ENCODE results near the gene PANK4. TPM values are rescaled to one million over a fixed set of nuclear protein-coding genes. Genes with fewer than 3 reads are reported as not detected.

Gene PANK4
- total and polyA plus RNA-seq, 9 of the 15 experiments (the other 6 are each of a cell fraction or from before 2014, with no cell fraction given), result 0.93 to 55.6 (median 31.5) TPM

DNA sequence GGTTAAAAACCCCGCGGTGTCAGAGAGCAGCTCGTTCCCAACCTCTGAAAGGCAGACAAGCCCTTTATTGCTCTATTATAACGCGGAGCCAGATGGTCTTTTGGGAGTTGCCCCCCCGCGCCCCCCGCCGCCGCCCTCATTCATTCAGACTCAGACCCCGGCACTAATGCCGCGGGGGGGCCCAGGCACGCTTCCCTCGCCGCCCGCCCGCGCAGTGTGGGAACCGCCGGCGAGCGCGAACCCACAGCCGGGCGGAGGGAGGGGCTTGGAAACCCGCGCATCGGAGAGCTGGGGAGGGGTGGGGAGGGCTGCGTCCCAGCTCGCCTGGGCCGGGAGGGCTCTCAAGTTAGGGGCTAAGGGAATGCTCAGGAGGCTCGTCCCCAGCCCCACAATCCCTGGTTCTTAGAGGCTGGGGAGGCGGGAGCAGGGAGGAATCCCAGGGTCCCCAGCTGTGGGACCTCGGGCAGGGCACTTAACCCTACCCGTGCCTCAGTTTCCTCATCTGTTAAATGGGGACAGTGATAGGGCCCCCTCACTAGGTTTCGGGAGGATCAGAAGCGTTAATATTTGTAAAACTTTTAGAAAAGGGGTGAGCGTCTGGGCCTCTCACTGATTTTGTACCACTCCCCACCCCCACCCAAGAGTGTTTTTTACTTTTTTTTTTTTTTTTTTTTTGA lies 14.6 kb upstream of the PANK4 start (continued):
- TF ChIP-seq, protein P1, sequence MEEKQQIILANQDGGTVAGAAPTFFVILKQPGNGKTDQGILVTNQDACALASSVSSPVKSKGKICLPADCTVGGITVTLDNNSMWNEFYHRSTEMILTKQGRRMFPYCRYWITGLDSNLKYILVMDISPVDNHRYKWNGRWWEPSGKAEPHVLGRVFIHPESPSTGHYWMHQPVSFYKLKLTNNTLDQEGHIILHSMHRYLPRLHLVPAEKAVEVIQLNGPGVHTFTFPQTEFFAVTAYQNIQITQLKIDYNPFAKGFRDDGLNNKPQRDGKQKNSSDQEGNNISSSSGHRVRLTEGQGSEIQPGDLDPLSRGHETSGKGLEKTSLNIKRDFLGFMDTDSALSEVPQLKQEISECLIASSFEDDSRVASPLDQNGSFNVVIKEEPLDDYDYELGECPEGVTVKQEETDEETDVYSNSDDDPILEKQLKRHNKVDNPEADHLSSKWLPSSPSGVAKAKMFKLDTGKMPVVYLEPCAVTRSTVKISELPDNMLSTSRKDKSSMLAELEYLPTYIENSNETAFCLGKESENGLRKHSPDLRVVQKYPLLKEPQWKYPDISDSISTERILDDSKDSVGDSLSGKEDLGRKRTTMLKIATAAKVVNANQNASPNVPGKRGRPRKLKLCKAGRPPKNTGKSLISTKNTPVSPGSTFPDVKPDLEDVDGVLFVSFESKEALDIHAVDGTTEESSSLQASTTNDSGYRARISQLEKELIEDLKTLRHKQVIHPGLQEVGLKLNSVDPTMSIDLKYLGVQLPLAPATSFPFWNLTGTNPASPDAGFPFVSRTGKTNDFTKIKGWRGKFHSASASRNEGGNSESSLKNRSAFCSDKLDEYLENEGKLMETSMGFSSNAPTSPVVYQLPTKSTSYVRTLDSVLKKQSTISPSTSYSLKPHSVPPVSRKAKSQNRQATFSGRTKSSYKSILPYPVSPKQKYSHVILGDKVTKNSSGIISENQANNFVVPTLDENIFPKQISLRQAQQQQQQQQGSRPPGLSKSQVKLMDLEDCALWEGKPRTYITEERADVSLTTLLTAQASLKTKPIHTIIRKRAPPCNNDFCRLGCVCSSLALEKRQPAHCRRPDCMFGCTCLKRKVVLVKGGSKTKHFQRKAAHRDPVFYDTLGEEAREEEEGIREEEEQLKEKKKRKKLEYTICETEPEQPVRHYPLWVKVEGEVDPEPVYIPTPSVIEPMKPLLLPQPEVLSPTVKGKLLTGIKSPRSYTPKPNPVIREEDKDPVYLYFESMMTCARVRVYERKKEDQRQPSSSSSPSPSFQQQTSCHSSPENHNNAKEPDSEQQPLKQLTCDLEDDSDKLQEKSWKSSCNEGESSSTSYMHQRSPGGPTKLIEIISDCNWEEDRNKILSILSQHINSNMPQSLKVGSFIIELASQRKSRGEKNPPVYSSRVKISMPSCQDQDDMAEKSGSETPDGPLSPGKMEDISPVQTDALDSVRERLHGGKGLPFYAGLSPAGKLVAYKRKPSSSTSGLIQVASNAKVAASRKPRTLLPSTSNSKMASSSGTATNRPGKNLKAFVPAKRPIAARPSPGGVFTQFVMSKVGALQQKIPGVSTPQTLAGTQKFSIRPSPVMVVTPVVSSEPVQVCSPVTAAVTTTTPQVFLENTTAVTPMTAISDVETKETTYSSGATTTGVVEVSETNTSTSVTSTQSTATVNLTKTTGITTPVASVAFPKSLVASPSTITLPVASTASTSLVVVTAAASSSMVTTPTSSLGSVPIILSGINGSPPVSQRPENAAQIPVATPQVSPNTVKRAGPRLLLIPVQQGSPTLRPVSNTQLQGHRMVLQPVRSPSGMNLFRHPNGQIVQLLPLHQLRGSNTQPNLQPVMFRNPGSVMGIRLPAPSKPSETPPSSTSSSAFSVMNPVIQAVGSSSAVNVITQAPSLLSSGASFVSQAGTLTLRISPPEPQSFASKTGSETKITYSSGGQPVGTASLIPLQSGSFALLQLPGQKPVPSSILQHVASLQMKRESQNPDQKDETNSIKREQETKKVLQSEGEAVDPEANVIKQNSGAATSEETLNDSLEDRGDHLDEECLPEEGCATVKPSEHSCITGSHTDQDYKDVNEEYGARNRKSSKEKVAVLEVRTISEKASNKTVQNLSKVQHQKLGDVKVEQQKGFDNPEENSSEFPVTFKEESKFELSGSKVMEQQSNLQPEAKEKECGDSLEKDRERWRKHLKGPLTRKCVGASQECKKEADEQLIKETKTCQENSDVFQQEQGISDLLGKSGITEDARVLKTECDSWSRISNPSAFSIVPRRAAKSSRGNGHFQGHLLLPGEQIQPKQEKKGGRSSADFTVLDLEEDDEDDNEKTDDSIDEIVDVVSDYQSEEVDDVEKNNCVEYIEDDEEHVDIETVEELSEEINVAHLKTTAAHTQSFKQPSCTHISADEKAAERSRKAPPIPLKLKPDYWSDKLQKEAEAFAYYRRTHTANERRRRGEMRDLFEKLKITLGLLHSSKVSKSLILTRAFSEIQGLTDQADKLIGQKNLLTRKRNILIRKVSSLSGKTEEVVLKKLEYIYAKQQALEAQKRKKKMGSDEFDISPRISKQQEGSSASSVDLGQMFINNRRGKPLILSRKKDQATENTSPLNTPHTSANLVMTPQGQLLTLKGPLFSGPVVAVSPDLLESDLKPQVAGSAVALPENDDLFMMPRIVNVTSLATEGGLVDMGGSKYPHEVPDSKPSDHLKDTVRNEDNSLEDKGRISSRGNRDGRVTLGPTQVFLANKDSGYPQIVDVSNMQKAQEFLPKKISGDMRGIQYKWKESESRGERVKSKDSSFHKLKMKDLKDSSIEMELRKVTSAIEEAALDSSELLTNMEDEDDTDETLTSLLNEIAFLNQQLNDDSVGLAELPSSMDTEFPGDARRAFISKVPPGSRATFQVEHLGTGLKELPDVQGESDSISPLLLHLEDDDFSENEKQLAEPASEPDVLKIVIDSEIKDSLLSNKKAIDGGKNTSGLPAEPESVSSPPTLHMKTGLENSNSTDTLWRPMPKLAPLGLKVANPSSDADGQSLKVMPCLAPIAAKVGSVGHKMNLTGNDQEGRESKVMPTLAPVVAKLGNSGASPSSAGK (IDR thresholded peaks at IDR 0.05), result no peak
- 0 out of 2 replicates have a peak, but pooled peaks have one; percentile 29 for TF ChIP-seq RB1 (IDR thresholded peaks at IDR 0.05; ENCODE audit: low read depth)
- TF ChIP-seq, protein P2, sequence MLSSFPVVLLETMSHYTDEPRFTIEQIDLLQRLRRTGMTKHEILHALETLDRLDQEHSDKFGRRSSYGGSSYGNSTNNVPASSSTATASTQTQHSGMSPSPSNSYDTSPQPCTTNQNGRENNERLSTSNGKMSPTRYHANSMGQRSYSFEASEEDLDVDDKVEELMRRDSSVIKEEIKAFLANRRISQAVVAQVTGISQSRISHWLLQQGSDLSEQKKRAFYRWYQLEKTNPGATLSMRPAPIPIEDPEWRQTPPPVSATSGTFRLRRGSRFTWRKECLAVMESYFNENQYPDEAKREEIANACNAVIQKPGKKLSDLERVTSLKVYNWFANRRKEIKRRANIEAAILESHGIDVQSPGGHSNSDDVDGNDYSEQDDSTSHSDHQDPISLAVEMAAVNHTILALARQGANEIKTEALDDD (IDR thresholded peaks at IDR 0.05), result no peak
- TF ChIP-seq E2F3 (CRISPR knock-in tag; IDR thresholded peaks at IDR 0.05), result no peak
- no peak for TF ChIP-seq ZBTB1 (CRISPR knock-in tag; IDR thresholded peaks at IDR 0.05; ENCODE audit: borderline replicate concordance, low read depth)
- no peak for TF ChIP-seq MEIS2 (IDR thresholded peaks at IDR 0.05; ENCODE audit: partially characterized antibody)
- peak; percentile 63; the same call in 1 of the 2 replicates for TF ChIP-seq PTBP1 (IDR thresholded peaks at IDR 0.05; ENCODE audit: low read depth, low read length)
- peak; percentile 7 for TF ChIP-seq KDM5B (IDR thresholded peaks at IDR 0.05; ENCODE audit: insufficient replicate concordance, low read depth, low read length)
- TF ChIP-seq SMC3 (conservative IDR thresholded peaks at IDR 0.05; ENCODE audit: insufficient read depth, low read depth, low read length), result no peak
- TF ChIP-seq, protein P3, sequence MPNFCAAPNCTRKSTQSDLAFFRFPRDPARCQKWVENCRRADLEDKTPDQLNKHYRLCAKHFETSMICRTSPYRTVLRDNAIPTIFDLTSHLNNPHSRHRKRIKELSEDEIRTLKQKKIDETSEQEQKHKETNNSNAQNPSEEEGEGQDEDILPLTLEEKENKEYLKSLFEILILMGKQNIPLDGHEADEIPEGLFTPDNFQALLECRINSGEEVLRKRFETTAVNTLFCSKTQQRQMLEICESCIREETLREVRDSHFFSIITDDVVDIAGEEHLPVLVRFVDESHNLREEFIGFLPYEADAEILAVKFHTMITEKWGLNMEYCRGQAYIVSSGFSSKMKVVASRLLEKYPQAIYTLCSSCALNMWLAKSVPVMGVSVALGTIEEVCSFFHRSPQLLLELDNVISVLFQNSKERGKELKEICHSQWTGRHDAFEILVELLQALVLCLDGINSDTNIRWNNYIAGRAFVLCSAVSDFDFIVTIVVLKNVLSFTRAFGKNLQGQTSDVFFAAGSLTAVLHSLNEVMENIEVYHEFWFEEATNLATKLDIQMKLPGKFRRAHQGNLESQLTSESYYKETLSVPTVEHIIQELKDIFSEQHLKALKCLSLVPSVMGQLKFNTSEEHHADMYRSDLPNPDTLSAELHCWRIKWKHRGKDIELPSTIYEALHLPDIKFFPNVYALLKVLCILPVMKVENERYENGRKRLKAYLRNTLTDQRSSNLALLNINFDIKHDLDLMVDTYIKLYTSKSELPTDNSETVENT (CRISPR knock-in tag; IDR thresholded peaks at IDR 0.05), result no peak
- TF ChIP-seq HMG20B (CRISPR knock-in tag; IDR thresholded peaks at IDR 0.05), result no peak
- no peak for TF ChIP-seq FOXM1 (IDR thresholded peaks at IDR 0.05; ENCODE audit: low read depth)
- TF ChIP-seq FOXM1 (CRISPR knock-in tag; IDR thresholded peaks at IDR 0.05; ENCODE audit: low read depth), result no peak
- 0 out of 4 replicates have a peak, but pooled peaks of 1 of the 2 experiments have one; percentile 17 for TF ChIP-seq MCM7 (IDR thresholded peaks at IDR 0.05)
